WTC11 (cell line): ENCODE results near the gene PSMD3. TPM values are rescaled to one million over a fixed set of nuclear protein-coding genes. Genes with fewer than 3 reads are reported as not detected.
A peak's percentile ranks its signal among the peaks of the same experiment; 100 is the strongest.

Source experiments
- ATAC-seq: fragments of 200-7000 bp; cut with Tn5 transposase; 2 replicates; pipeline ENCODE4 v1.10.0; 2021; ENCODE audit warnings: mild to moderate bottlenecking, moderate library complexity
- CTCF ChIA-PET: fragments of 300-600 bp; sonication (Branson Sonifier 250); formaldehyde crosslinking; loops from one replicate; lab custom pipeline; 2021; ENCODE audit warnings: antibody characterized with exemption; lab: Charles Lee
- POLR2A ChIA-PET: fragments of 350-600 bp; sonication (Branson Sonifier 250); formaldehyde crosslinking; loops from one replicate; lab custom pipeline; 2021; ENCODE audit warnings: antibody characterized with exemption; lab: Charles Lee
- DNase-seq: peaks from one replicate; pipeline ENCODE4 v3.0.0; 2021; ENCODE audit warnings: low spot score
- H3K27ac Mint-ChIP-seq: 2 replicates; pipeline ENCODE4 v1.8.0; 2021; ENCODE audit warnings: mixed read lengths
- H3K27me3 Mint-ChIP-seq: 2 replicates; pipeline ENCODE4 v1.8.0; 2021; ENCODE audit warnings: low read depth, mild to moderate bottlenecking, moderate library complexity, mixed read lengths
- H3K36me3 Mint-ChIP-seq: 2 replicates; pipeline ENCODE4 v1.8.0; 2021; ENCODE audit warnings: mixed read lengths
- H3K4me1 Mint-ChIP-seq: 2 replicates; pipeline ENCODE4 v1.8.0; 2022; ENCODE audit warnings: mixed read lengths
- H3K4me3 Mint-ChIP-seq: 2 replicates; pipeline ENCODE4 v1.8.0; 2021; ENCODE audit warnings: mild to moderate bottlenecking, moderate library complexity, mixed read lengths
- H3K9me3 Mint-ChIP-seq: 2 replicates; pipeline ENCODE4 v1.8.0; 2021; ENCODE audit warnings: mixed read lengths
- ATF2 ChIP-seq: sonication (generic); formaldehyde crosslinking; IDR thresholded peaks from 2 replicates; pipeline ENCODE4 v1.8.1; 2022; ENCODE audit warnings: low read depth, missing genetic modification reagents, borderline replicate concordance
- ATF3 ChIP-seq: sonication (generic); formaldehyde crosslinking; conservative IDR thresholded peaks from 2 replicates; pipeline ENCODE4 v1.8.1; 2022; ENCODE audit warnings: mild to moderate bottlenecking, missing genetic modification reagents
- CREB1 ChIP-seq: sonication (generic); formaldehyde crosslinking; IDR thresholded peaks from 2 replicates; pipeline ENCODE4 v1.8.0; 2023; ENCODE audit warnings: mild to moderate bottlenecking, missing genetic modification reagents
- E2F4 ChIP-seq: sonication (generic); formaldehyde crosslinking; IDR thresholded peaks from 2 replicates; pipeline ENCODE4 v1.8.1; 2022; ENCODE audit warnings: low read depth, mild to moderate bottlenecking, moderate library complexity, missing genetic modification reagents, borderline replicate concordance
- ESRRA ChIP-seq: sonication (generic); formaldehyde crosslinking; IDR thresholded peaks from 2 replicates; pipeline ENCODE4 v1.8.1; 2022; ENCODE audit warnings: mild to moderate bottlenecking, missing genetic modification reagents, borderline replicate concordance
- FOXP4 ChIP-seq: sonication (generic); formaldehyde crosslinking; IDR thresholded peaks from 2 replicates; pipeline ENCODE4 v1.8.0; 2022; ENCODE audit warnings: mild to moderate bottlenecking, missing genetic modification reagents
- IRF1 ChIP-seq: sonication (generic); formaldehyde crosslinking; IDR thresholded peaks from 2 replicates; pipeline ENCODE4 v1.8.0; 2023; ENCODE audit warnings: missing genetic modification reagents
- OVOL2 ChIP-seq: fragments of 250-450 bp; sonication (Bioruptor Pico); IDR thresholded peaks from 2 replicates; pipeline ENCODE4 v1.9.0; 2021; ENCODE audit warnings: mild to moderate bottlenecking, borderline replicate concordance
- RELA ChIP-seq: sonication (generic); formaldehyde crosslinking; IDR thresholded peaks from 2 replicates; pipeline ENCODE4 v1.8.1; 2022; ENCODE audit warnings: missing genetic modification reagents, mild to moderate bottlenecking, borderline replicate concordance
- TEAD1 ChIP-seq: sonication (generic); formaldehyde crosslinking; IDR thresholded peaks from 2 replicates; pipeline ENCODE4 v1.8.0; 2022; ENCODE audit warnings: mild to moderate bottlenecking, missing genetic modification reagents
- ZBTB43 ChIP-seq: sonication (generic); formaldehyde crosslinking; IDR thresholded peaks from 2 replicates; pipeline ENCODE4 v1.8.1; 2023; ENCODE audit warnings: mild to moderate bottlenecking, missing genetic modification reagents
- ZNF219 ChIP-seq: sonication (generic); formaldehyde crosslinking; IDR thresholded peaks from 2 replicates; pipeline ENCODE4 v1.8.0; 2023; ENCODE audit warnings: missing genetic modification reagents, mild to moderate bottlenecking, borderline replicate concordance
- ZNF232 ChIP-seq: sonication (generic); formaldehyde crosslinking; IDR thresholded peaks from 2 replicates; pipeline ENCODE4 v1.8.0; 2022; ENCODE audit warnings: mild to moderate bottlenecking, missing genetic modification reagents
- ZNF425 ChIP-seq: fragments of 250-450 bp; sonication (Bioruptor Pico); conservative IDR thresholded peaks from 2 replicates; pipeline ENCODE4 v1.9.0; 2021; ENCODE audit warnings: mild to moderate bottlenecking
- total RNA-seq: library from RNA; stranded (reverse); gene quantifications from 3 replicates; pipeline ENCODE4 v1.2.3, GENCODE V29; 2021

The PSMD3 gene
- total RNA-seq, 1 experiment from 2014 or later = 190 TPM

- H3K4me3 Mint-ChIP-seq = no peak overlapping the region
- peak; percentile 34; the same call in 1 of the 2 replicates for ATAC-seq
- TF ChIP-seq ESRRA (no peak), CREB1 (CRISPR knock-in tag) (no peak), E2F4 (CRISPR knock-in tag) (no peak), TEAD1 (CRISPR knock-in tag) (no peak), RELA (CRISPR knock-in tag) (no peak), OVOL2 (CRISPR knock-in tag) (no peak), ZNF232 (CRISPR knock-in tag) (no peak), ATF2 (CRISPR knock-in tag) (no peak), IRF1 (CRISPR knock-in tag) (no peak), ATF3 (CRISPR knock-in tag) (no peak), ZBTB43 (CRISPR knock-in tag) (no peak), FOXP4 (CRISPR knock-in tag) (no peak)
- peaks cover 8% of the 10 kb centered on the region for H3K4me1 Mint-ChIP-seq
- DNase-seq = no peak
- no peaks in the 10 kb centered on the region for H3K9me3 Mint-ChIP-seq
- ChIA-PET CTCF (interaction anchor here (0.6 to 2.3 kb wide), 7 partner anchors 16 to 775 kb away, joined by 3 to 19 read pairs (median 3); partner anchors contain the start of gene RPL19), POLR2A (no interaction called here)
- H3K36me3 Mint-ChIP-seq = no peaks in the 10 kb centered on the region
- no peak overlapping the region for H3K27ac Mint-ChIP-seq
- peaks cover 29% of the 10 kb centered on the region for H3K27me3 Mint-ChIP-seq
These were observed 6.2 kb upstream of the PSMD3 start for GRCh38 chr17:39974433-39974832.

GRCh38 chr17:39975801-39976200 is 4.8 kb upstream of the PSMD3 start:
- H3K4me1 Mint-ChIP-seq = peaks cover 16% of the 10 kb centered on the region
- POLR2A ChIA-PET = no interaction called here
- H3K27ac Mint-ChIP-seq = no peak overlapping the region
- no peaks in the 10 kb centered on the region for H3K9me3 Mint-ChIP-seq
- TF ChIP-seq ZNF219 (CRISPR knock-in tag) = no peak
- TF ChIP-seq ZNF425 = no peak
- ATAC-seq (no peak), DNase-seq (no peak)
- H3K36me3 Mint-ChIP-seq = no peaks in the 10 kb centered on the region
- CTCF ChIA-PET = interaction anchor here (0.6 to 2.3 kb wide), 7 partner anchors 10 to 354 kb away, joined by 3 to 19 read pairs (median 3); no protein-coding TSS in a partner anchor
- H3K27me3 Mint-ChIP-seq = peaks cover 20% of the 10 kb centered on the region
- no peak overlapping the region for H3K4me3 Mint-ChIP-seq
